Retinal pigment epithelial cell (primary cell): ENCODE measurements around the gene SALL1.

Source experiments
- DNase-seq: peaks from one replicate; pipeline ENCODE4 v3.0.0-alpha.2; 2010; ENCODE audit warnings: low read depth
- H3K4me3 ChIP-seq: 2 replicates; pipeline ENCODE4 v1.5.1; 2011; ENCODE audit warnings: mild to moderate bottlenecking, low read length, control low read depth, moderate library complexity
- CTCF ChIP-seq: conservative IDR thresholded peaks from 2 replicates; pipeline ENCODE4 v1.5.1; 2011; ENCODE audit warnings: low read depth, low read length, control low read depth, inconsistent platforms

SALL1 gene

GRCh38 chr16:51133688-51134087 is 17.4 kb downstream of the SALL1 start:
- no peak for DNase-seq
- no peak for TF ChIP-seq CTCF
- H3K4me3 ChIP-seq: no peak overlapping the region

DNA sequence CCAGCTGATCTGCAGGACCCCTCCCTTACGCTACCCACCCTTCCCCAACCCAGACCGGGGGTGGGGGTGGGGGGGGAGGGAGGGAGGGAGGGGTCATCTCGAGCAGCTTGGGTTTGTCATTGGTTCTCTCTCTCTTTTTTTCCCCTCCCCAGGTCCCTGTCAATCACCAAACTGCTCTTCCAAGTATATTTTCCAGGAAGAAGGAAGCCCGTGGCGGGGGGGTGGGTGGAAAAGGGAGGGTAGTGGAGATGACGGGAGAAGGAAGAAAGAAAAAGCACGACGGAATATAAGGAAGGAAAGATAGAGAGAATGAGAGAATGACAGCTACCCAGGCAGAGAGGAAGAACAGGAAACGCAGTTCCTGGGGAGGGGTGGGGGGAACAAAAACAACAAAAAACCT is 17.9 kb downstream of the SALL1 start:
- no peak for TF ChIP-seq CTCF
- H3K4me3 ChIP-seq: no peak overlapping the region
- DNase-seq: no peak

DNA sequence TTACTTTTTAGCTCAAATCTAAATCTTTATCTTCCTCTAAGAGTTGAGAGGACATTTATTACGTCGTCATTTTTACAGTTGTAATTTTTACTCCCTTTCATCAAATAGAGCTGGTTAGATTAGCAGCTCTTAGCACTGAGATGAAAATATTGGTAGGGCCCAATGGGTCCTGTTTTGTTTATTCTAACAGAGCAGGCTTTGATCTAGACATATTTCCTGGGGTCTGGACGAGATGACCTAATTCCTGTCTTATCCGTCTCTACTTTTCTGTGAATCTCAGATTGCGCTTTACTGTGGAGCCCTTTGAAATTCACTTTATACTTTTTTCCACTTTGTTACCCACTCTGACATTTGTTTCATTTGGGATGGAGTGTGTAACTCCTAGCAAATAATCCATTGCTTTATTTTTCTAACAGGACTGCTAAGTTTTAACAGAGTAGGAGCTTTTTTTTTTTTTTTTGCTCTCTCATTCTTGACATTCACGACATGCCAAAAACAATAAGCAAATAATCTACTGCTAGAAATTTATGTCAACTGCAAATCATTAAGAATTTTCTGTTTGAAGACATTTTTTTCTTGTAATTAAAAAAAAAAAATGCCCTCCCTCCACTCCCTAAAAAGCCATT is 18.5 kb downstream of the SALL1 start:
- no peak for TF ChIP-seq CTCF
- DNase-seq: no peak
- no peak overlapping the region for H3K4me3 ChIP-seq

- DNase-seq: no peak
- no peak overlapping the region for H3K4me3 ChIP-seq
- TF ChIP-seq CTCF: no peak
Measured at GRCh38 chr16:51131619-51132018, 19.5 kb downstream of the SALL1 start.

GRCh38 chr16:51129105-51129504 is 22.0 kb downstream of the SALL1 start:
- no peak overlapping the region for H3K4me3 ChIP-seq
- DNase-seq: no peak
- no peak for TF ChIP-seq CTCF

- H3K4me3 ChIP-seq: no peak overlapping the region
- no peak for DNase-seq
- TF ChIP-seq CTCF: no peak
Measured at GRCh38 chr16:51125992-51126391, 25.1 kb downstream of the SALL1 start.

- TF ChIP-seq CTCF: no peak
- DNase-seq: no peak
- H3K4me3 ChIP-seq: no peak overlapping the region
Measured at GRCh38 chr16:51124896-51125295, 26.2 kb downstream of the SALL1 start.
